ENCODE measurements around the gene FADS2.
"Not testable (repeated sequence)": the region's sequence is repeated elsewhere in the genome, so short reads cannot be mapped to it uniquely, and the experiment has no call there.

FADS2 gene

GRCh38 chr11:61868571-61869428 is 40.7 kb downstream of the FADS2 start:
- no peak for DNase-seq (ENCODE audit: low read depth, low spot score)

DNA sequence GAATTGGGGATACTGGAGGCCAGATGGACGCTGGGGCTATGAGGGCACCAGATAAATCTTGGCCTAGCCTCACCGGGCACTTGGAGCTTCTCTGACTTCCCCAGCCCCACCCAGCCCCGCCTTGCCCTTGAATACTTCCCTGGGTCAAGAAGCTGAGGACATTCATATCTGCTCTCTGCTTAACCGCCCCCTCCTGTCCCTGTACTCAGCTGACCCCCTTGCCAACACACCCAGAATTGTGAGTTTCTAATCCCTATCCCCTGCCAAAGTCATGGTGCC is 41.3 kb downstream of the FADS2 start:
- no peak for DNase-seq (ENCODE audit: low read depth, low spot score)

DNA sequence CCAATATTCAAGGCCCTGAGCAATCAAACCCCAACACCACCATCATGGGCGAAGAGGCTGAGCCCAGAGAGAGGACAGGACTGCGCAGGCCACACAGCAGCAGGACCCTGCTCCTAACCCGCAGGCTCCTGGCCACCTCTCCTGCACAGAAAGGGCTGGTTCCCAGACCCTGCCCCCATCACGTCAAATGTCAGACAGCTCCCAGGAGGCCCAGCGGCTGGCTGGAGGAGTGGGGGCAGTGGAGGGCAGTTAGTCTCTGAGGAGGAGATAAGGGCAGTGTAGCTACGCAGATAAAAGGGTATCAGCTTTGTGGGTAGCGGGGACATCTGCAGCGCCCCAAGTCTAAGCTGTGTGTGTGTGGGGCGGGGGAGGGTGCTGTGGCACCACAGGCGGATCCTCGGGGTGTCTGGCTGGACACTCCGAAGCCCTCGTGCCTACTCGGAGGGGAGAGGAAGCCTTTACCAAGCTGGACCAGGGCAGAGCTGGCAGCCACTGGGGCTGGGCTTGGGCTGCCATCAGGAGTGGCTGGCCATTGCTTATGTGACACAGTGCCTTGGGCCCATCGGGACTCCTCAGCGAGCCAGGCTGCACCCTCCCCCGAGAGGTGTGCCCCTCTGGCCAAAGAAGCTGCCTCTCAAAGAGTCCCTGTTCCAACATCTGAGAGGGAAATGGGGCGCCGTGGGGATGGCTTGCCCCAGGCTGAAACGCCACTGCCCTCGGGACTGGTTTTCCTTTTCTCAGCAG is 41.8 kb downstream of the FADS2 start:
- DNase-seq (ENCODE audit: low read depth, low spot score) = no peak

DNA sequence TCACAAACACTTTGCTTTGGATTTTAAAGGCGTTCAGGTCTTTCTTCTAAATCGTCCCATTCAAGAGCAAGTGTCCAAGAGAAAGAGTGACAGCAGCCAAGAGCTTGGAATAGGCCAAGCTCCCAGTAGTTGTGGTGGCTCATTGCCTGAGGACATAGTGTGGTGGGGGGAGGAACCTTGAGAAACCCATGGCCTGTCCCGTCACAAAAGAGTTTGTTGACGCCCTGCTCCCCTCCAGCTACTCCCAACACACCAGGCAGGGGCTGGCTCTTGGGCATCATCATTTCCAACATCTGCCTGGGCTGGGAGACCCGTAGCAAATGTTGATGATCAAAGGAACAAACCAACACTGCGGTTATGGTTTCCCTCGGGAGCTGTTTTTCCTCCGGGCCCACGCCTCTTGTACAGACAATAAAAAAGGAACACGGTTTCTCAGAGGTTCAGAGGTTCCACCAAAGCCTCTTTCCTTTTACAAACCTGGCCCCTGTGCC is 42.5 kb downstream of the FADS2 start:
- DNase-seq (ENCODE audit: low read depth, low spot score) = no peak

- no peak for DNase-seq (ENCODE audit: low read depth, low spot score)
Measured at GRCh38 chr11:61871158-61871597, 43.1 kb downstream of the FADS2 start.

- no peak for DNase-seq (ENCODE audit: low read depth, low spot score)
Measured at GRCh38 chr11:61872935-61873565, 45.0 kb downstream of the FADS2 start.

GRCh38 chr11:61873588-61874376 is 45.7 kb downstream of the FADS2 start:
- DNase-seq (ENCODE audit: low read depth, low spot score) = no peak

- no peak for DNase-seq (ENCODE audit: low read depth, low spot score)
Measured at GRCh38 chr11:61874377-61874809, 46.3 kb downstream of the FADS2 start.

DNA sequence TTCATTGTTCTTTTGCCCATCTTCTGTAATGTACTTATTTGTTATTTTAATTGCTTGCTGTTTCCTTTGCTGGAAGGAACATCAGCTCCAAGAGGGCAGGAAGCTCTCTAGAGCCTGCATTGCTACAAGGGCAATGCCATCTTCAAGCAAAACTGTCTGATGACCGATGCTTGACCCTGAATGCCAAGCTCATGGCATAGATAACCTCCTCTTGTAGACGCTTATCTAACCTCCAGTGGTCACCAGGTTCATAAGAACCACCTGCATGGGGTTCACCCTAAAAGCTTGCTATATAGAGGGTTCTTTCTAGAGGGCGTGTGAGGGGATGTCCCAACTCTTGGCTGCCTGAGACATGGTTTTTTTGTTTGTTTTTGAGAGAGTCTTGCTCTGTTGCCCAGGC is 46.8 kb downstream of the FADS2 start:
- no peak for DNase-seq (ENCODE audit: low read depth, low spot score)

DNA sequence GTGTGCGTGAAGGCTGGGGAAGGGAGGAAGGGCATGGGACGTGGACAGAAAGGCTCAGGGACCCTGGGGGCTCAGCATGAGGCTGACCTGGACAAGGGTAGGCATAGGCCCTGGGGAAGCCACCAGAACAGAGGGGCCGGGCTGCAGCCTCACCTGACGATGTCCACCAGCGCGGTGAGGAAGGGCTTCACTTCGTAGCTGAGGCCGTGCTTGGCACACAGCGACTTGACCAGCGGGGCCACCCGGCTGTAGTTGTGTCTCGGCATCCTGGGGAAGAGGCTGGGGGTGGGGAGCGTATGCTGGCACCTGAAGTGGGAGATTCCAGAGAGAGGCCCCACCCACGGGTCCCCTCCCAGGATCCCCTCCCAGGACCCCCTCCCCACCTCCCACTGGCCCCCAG is 47.6 kb downstream of the FADS2 start:
- DNase-seq (ENCODE audit: low read depth, low spot score) = no peak

GRCh38 chr11:61879152-61879551 is 51.1 kb downstream of the FADS2 start:
- DNase-seq (ENCODE audit: low read depth, low spot score) = no peak

GRCh38 chr11:61880031-61880430 is 51.9 kb downstream of the FADS2 start:
- DNase-seq (ENCODE audit: low read depth, low spot score) = no peak

DNA sequence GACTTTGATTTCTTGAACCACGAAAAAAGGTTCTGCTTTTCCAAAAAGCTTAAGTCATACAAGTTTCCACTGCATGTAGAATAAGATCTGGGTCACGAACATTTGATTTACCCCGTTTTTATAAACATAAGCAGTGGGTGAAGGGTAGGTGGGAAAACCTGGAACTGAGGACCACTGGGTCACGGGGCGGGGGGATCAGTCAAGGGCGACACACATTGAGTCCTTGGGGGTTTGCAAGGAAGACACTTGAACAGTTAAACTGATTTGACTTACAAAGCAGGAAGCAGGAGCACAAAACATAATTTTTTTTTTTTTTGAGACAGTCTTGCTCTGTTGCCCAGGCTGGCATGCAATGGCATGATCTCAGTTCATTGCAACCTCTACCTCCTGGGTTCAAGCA is 52.4 kb downstream of the FADS2 start:
- no peak for DNase-seq (ENCODE audit: low read depth, low spot score)

DNA sequence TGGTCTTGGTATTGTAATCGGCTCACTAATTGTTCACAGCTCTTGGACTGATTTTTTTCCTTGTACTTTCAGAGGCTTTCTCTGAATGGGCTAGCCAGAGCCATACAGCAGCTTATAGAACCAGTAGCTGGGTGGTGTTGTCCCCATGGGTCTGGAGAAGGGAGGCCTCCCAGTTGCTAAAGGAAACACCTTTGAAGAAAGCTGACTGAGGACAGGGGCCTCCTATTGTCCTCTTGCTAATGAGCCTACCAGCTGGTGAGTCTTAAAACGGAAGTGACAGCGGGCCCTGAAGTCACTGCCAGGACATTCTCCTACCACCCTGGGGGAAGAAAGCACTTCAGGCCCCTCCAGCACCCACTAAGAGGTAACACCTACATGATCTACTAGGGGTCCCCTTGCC is 53.3 kb downstream of the FADS2 start:
- DNase-seq (ENCODE audit: low read depth, low spot score) = no peak

- not testable (repeated sequence) for DNase-seq (ENCODE audit: low read depth, low spot score)
Measured at GRCh38 chr11:61882267-61882666, 54.2 kb downstream of the FADS2 start.

GRCh38 chr11:61882879-61883278 is 54.8 kb downstream of the FADS2 start:
- no peak for DNase-seq (ENCODE audit: low read depth, low spot score)

DNA sequence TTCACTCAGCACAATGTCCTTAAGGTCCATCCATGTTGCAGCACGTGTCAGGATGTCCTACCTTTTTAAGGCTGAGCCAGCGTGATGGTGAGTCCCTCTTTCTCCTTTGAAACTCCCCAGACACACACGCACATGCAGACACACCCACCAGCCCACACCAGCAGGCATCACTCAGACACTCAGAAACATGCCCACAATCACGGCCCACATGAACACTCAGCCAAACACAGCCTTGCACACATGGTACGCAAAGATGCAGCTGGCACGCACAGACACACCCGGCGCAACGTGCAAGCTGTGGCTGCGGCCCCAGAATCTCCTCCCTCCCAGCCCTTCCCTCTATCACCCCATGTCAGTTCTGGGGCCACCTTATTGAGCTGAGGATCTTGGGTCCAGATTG is 55.2 kb downstream of the FADS2 start:
- no peak for DNase-seq (ENCODE audit: low read depth, low spot score)

DNA sequence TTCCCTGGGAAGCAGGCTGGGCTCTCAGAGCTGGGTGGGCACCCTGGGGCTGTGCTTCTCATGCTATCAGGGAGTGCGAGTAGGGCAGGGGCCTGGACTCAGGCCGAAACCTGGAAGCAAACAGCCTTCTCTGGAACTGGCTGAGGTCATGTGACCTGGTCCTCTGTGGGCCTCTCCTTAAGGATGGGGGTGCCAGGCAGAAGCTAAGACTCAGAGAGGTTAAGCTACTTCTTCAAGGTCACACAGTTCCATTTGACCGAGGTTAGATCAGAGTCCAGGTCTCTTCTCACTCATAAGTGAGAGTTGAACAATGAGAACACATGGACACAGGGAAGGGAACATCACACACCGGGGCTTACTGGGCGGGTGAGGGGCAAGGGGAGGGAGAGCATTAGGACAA is 55.8 kb downstream of the FADS2 start:
- DNase-seq (ENCODE audit: low read depth, low spot score) = no peak

GRCh38 chr11:61885166-61885778 is 57.2 kb downstream of the FADS2 start:
- DNase-seq (ENCODE audit: low read depth, low spot score) = no peak

DNA sequence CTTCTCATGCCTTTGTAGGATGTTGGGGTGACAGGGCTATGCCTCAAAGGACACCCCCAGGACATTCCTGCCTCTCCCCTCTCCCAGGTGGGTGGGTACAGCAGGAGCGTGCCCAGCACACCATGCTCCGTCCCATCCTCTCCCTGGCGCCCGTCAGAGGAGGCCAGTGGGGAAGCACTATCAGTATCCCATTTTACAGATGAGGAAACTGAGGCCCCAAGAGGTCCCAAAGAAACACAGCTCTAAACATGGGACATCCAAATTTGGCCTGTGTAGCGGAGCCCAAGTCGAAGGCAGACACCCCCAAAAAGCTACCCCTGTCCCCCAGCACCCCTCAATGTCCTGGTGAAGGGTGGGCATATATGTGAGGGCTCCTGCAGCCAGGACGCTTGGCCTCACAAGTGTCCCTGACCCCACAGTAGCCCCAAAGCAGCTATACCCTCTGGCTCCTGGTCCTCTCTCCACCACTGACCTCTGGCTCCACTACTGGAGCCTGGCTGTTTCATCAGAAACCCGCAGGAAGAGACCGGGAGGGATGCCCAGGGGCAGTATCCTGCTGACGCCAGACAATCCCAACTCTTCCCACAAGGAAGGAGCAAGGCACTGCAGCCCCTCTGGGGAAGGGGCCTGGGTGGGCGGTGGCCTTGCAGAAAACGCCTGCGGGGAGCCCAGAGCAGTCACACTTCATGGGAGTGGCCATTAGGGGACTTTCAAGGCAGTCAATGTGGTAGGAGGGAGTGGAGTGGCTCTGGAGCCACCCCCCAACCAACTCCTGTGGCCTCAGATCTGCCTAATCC is 57.9 kb downstream of the FADS2 start:
- DNase-seq (ENCODE audit: low read depth, low spot score) = no peak
